ENCODE results near the gene MLXIP. TPM values are rescaled to one million over a fixed set of nuclear protein-coding genes. Genes with fewer than 3 reads are reported as not detected.

Gene MLXIP
- total RNA-seq, 1 experiment from 2014 or later, result 124 TPM

GRCh38 chr12:122028905-122029560, 49.5 kb upstream of the MLXIP start:
- no peak for DNase-seq (ENCODE audit: low read depth, low spot score)
- TF ChIP-seq TCF7L2 (IDR thresholded peaks at IDR 0.05; ENCODE audit: low read depth, low read length) (no peak), POLR2AphosphoS5 (IDR thresholded peaks at IDR 0.05; ENCODE audit: low read depth, low read length) (no peak), CTCF (IDR thresholded peaks at IDR 0.05) (no peak), REST (IDR thresholded peaks at IDR 0.05; ENCODE audit: insufficient read depth in 1 of 2, low read depth in 2 of 2, low read length in 1 of 2) (no peak), SIN3A (IDR thresholded peaks at IDR 0.05; ENCODE audit: borderline replicate concordance, insufficient read depth, low read depth, low read length) (no peak)
- Histone ChIP-seq H3K27ac (ENCODE audit: low read length) (no peak overlapping the region), H3K4me1 (ENCODE audit: control insufficient read depth, insufficient read depth, low read length) (peaks cover 31% of the 10 kb centered on the region), H3K9me3 (ENCODE audit: control insufficient read depth, insufficient read depth, low read depth, low read length) (no peaks in the 10 kb centered on the region), H3K36me3 (ENCODE audit: control insufficient read depth, insufficient read depth, low read length) (no peaks in the 10 kb centered on the region), H3K27me3 (ENCODE audit: control insufficient read depth, insufficient read depth, low read length) (no peaks in the 10 kb centered on the region), H3K4me3 (ENCODE audit: low read depth in 2 of 2, low read length in 2 of 2) (no peak overlapping the region)
- ATAC-seq, result no peak
- no TSS peak for BruUV-seq (replicated peaks)
- in situ Hi-C loops (cut with HindIII; ENCODE audit: low pct_unique_long_range_greater_than_20kb, low sequenced_read_pairs) (no loop called here), intact Hi-C loops (cut with micrococcal nuclease; ENCODE audit: unreplicated experiment) (no loop called here)
- ChIA-PET CTCF (no interaction called here), POLR2A (no interaction called here)

- in situ Hi-C loops (cut with HindIII; ENCODE audit: low pct_unique_long_range_greater_than_20kb, low sequenced_read_pairs), result no loop called here
- POLR2A ChIA-PET, result no interaction called here
- no peak for DNase-seq (ENCODE audit: low read depth, low spot score)
- Histone ChIP-seq H3K4me1 (ENCODE audit: control insufficient read depth, insufficient read depth, low read length) (peaks cover 26% of the 10 kb centered on the region), H3K4me3 (ENCODE audit: low read depth in 2 of 2, low read length in 2 of 2) (no peak overlapping the region), H3K36me3 (ENCODE audit: control insufficient read depth, insufficient read depth, low read length) (no peaks in the 10 kb centered on the region), H3K27me3 (ENCODE audit: control insufficient read depth, insufficient read depth, low read length) (no peaks in the 10 kb centered on the region), H3K9me3 (ENCODE audit: control insufficient read depth, insufficient read depth, low read depth, low read length) (no peaks in the 10 kb centered on the region), H3K27ac (ENCODE audit: low read length) (no peak overlapping the region)
- TF ChIP-seq POLR2AphosphoS5 (IDR thresholded peaks at IDR 0.05; ENCODE audit: low read depth, low read length), result no peak
- TF ChIP-seq CTCF (IDR thresholded peaks at IDR 0.05), result no peak
- TF ChIP-seq REST (IDR thresholded peaks at IDR 0.05; ENCODE audit: insufficient read depth in 1 of 2, low read depth in 2 of 2, low read length in 1 of 2), result no peak
- TF ChIP-seq SIN3A (IDR thresholded peaks at IDR 0.05; ENCODE audit: borderline replicate concordance, insufficient read depth, low read depth, low read length), result no peak
- TF ChIP-seq TCF7L2 (IDR thresholded peaks at IDR 0.05; ENCODE audit: low read depth, low read length), result no peak
- intact Hi-C loops (cut with micrococcal nuclease; ENCODE audit: unreplicated experiment), result no loop called here
- BruUV-seq (replicated peaks), result no TSS peak
- CTCF ChIA-PET, result no interaction called here
- no peak for ATAC-seq
Observed at GRCh38 chr12:122029620-122030423, 48.7 kb upstream of the MLXIP start.

All from Panc1 (cell line).